NCI-H460 (cell line): ENCODE results near the gene NPFF. TPM values are rescaled to one million over a fixed set of nuclear protein-coding genes. Genes with fewer than 3 reads are reported as not detected.

Source experiments
- DNase-seq: peaks from one replicate; pipeline ENCODE4 v3.0.0-alpha.2; 2016; ENCODE audit warnings: low read depth; ENCODE audit errors: extremely low read depth
- small RNA-seq, 2 experiments: library from RNA; depleted of rRNA; stranded (forward); fragments of <200 nt; gene quantifications; one replicate each; pipeline ENCODE3, GENCODE V24; 2014
- total RNA-seq: library from RNA; depleted of rRNA; stranded (reverse); fragments of >200 nt; shearing (Covaris generic); gene quantifications from 2 replicates; pipeline ENCODE4 v1.2.3, GENCODE V29; 2014; rRNA removed

NPFF gene
- total RNA-seq, 1 experiment from 2014 or later = 1.0 TPM

GRCh38 chr12:53479331-53479730 lies 28.0 kb downstream of the NPFF start:
- no peak for DNase-seq

GRCh38 chr12:53478865-53479264 lies 28.4 kb downstream of the NPFF start:
- DNase-seq = no peak

- peak; percentile 44 for DNase-seq
Observed at GRCh38 chr12:53476769-53477209, 30.5 kb downstream of the NPFF start.

- no peak for DNase-seq
Observed at GRCh38 chr12:53474819-53475218, 32.5 kb downstream of the NPFF start.

- no peak for DNase-seq
Observed at GRCh38 chr12:53474077-53474476, 33.2 kb downstream of the NPFF start.

- DNase-seq = no peak
Observed at GRCh38 chr12:53472056-53472582, 35.2 kb downstream of the NPFF start.

GRCh38 chr12:53468282-53468681 lies 39.0 kb downstream of the NPFF start:
- DNase-seq = no peak

GRCh38 chr12:53467880-53468279 lies 39.4 kb downstream of the NPFF start:
- no peak for DNase-seq

- DNase-seq = no peak
Observed at GRCh38 chr12:53467082-53467481, 40.2 kb downstream of the NPFF start.

GRCh38 chr12:53466640-53467039 lies 40.6 kb downstream of the NPFF start:
- DNase-seq = no peak

- DNase-seq = no peak
Observed at GRCh38 chr12:53465679-53466078, 41.6 kb downstream of the NPFF start.

GRCh38 chr12:53464685-53465418 lies 42.4 kb downstream of the NPFF start:
- no peak for DNase-seq

GRCh38 chr12:53463802-53464560 lies 43.3 kb downstream of the NPFF start:
- no peak for DNase-seq

GRCh38 chr12:53462935-53463334 lies 44.3 kb downstream of the NPFF start:
- no peak for DNase-seq

GRCh38 chr12:53461591-53461990 lies 45.7 kb downstream of the NPFF start:
- DNase-seq = no peak

- DNase-seq = no peak
Observed at GRCh38 chr12:53461059-53461458, 46.2 kb downstream of the NPFF start.

- no peak for DNase-seq
Observed at GRCh38 chr12:53459097-53459496, 48.2 kb downstream of the NPFF start.

Small RNA genes within 50 kb of the gene (small RNA-seq; reads per million reads assigned to genes)
- 0 reads per million in 2 experiments for gene AC023509.3

Other genes starting within 250 kb of the NPFF start
- gene ESPL1, start 239.2 kb downstream of the NPFF start, total RNA-seq = 12.3 and 15.7 TPM in 2 replicates
- 346 and 357 TPM in 2 replicates for gene PFDN5, start 211.9 kb downstream of the NPFF start, total RNA-seq
- gene MYG1, start 207.8 kb downstream of the NPFF start, total RNA-seq = 112 and 124 TPM in 2 replicates
- gene AAAS, start 185.9 kb downstream of the NPFF start, total RNA-seq = 92.3 and 98.9 TPM in 2 replicates
- gene SP7, start 171.1 kb downstream of the NPFF start, total RNA-seq = not detected in 2 replicates
- gene SP1, start 127.3 kb downstream of the NPFF start, total RNA-seq = 49.4 and 51.7 TPM in 2 replicates
- gene AMHR2, start 83.6 kb downstream of the NPFF start, total RNA-seq = 0.15 TPM in 1 of 2 replicates, not detected in the other
- 119 and 129 TPM in 2 replicates for gene PRR13, start 65.8 kb downstream of the NPFF start, total RNA-seq
- 215 and 326 TPM in 2 replicates for gene PCBP2, start 55.4 kb downstream of the NPFF start, total RNA-seq
- 4.5 and 6.3 TPM in 2 replicates for gene MAP3K12, start 8.0 kb downstream of the NPFF start, total RNA-seq
- gene TARBP2, start 6.2 kb downstream of the NPFF start, total RNA-seq = 33.9 and 34.6 TPM in 2 replicates
- gene ATF7, start 118.9 kb upstream of the NPFF start, total RNA-seq = 24.9 and 31.6 TPM in 2 replicates
- 642 and 707 TPM in 2 replicates for gene ATP5MC2, start 168.6 kb upstream of the NPFF start, total RNA-seq
- gene CALCOCO1, start 220.0 kb upstream of the NPFF start, total RNA-seq = 27.1 and 34.1 TPM in 2 replicates
- gene CISTR, start 244.5 kb upstream of the NPFF start, total RNA-seq = not detected in 2 replicates